ENCODE measurements around the gene PITPNC1.
"Not testable (repeated sequence)": the region's sequence is repeated elsewhere in the genome, so short reads cannot be mapped to it uniquely, and the experiment has no call there.

PITPNC1 gene

DNA sequence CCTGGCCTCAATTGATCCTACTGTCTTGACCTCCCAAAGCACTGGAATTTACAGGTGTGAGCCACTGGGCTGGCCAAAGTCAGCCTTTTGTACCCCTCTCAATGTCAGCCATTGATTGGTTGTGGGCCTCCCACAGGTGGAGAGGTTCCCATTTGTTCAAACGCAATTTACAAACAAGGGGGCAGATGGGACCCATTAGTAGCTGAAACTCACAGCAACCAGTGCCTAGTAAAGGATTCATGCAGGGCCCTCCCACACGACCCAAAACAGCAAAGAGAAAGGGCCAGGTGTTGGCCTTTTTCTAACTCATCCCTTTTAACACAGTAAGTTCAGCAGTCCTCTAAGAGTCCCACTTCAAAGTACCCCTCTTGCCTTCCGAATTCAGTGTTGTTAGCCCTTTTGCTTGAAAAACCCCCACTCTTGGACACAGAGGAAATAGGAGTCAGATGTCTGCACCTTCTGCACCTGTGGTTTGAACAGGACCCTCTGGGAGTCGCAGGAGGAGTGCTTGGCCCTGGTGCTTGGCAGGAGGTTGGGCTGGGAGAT lies 89.2 kb downstream of the PITPNC1 start:
- no peak overlapping the region for H3K27ac ChIP-seq
- intact Hi-C loops (cut with DNase I; ENCODE audit: low total_unique reads) = no loop called here
- peaks cover 0 to 3% (median 0%) of the 10 kb centered on the region in 3 donors for H3K9me3 ChIP-seq
- no peak for DNase-seq
- TF ChIP-seq CTCF (IDR thresholded peaks at IDR 0.05) = no peak
- H3K27me3 ChIP-seq = no peaks in the 10 kb centered on the region
- no peak overlapping the region for H3K4me3 ChIP-seq
- H3K4me1 ChIP-seq = no peaks in the 10 kb centered on the region
- no peaks in the 10 kb centered on the region for H3K36me3 ChIP-seq

GRCh38 chr17:67467500-67468455 lies 90.7 kb downstream of the PITPNC1 start:
- Histone ChIP-seq H3K27ac (no peak overlapping the region), H3K36me3 (no peaks in the 10 kb centered on the region), H3K4me3 (no peak overlapping the region), H3K4me1 (no peaks in the 10 kb centered on the region), H3K9me3 (peaks cover 0 to 4% (median 0%) of the 10 kb centered on the region in 3 donors), H3K27me3 (no peaks in the 10 kb centered on the region)
- no peak for TF ChIP-seq CTCF (IDR thresholded peaks at IDR 0.05)
- intact Hi-C loops (cut with DNase I; ENCODE audit: low total_unique reads) = no loop called here
- DNase-seq = no peak

GRCh38 chr17:67469208-67469980 lies 92.3 kb downstream of the PITPNC1 start:
- H3K36me3 ChIP-seq = no peaks in the 10 kb centered on the region
- H3K27me3 ChIP-seq = no peaks in the 10 kb centered on the region
- no peak overlapping the region for H3K27ac ChIP-seq
- intact Hi-C loops (cut with DNase I; ENCODE audit: low total_unique reads) = no loop called here
- no peak for DNase-seq
- no peak overlapping the region for H3K4me3 ChIP-seq
- peaks cover 0 to 4% (median 0%) of the 10 kb centered on the region in 3 donors for H3K9me3 ChIP-seq
- H3K4me1 ChIP-seq = peaks cover 0 to 2% (median 0%) of the 10 kb centered on the region in 4 donors
- TF ChIP-seq CTCF (IDR thresholded peaks at IDR 0.05) = no peak

DNA sequence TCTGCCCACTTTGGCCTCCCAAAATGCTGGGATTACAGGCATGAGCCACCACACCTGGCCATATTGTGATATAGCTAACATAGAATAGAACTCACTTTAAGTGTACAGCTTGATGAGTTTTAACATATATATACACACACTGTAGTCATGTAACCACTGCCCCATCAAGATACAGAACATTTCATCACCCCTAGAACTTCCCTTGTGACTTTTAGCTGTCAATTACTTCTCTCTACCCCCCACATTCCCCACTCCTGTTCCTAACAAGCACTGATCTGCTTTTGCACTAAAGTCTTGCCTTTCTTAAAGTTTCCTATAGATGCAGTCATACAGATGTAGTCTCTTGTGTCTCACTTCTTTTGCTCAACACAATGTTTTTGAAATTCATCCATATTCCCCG lies 93.1 kb downstream of the PITPNC1 start:
- Histone ChIP-seq H3K27ac (no peak overlapping the region), H3K4me1 (peaks cover 0 to 8% (median 2%) of the 10 kb centered on the region in 4 donors), H3K9me3 (peaks cover 0 to 4% (median 0%) of the 10 kb centered on the region in 3 donors), H3K36me3 (no peaks in the 10 kb centered on the region), H3K27me3 (no peaks in the 10 kb centered on the region), H3K4me3 (no peak overlapping the region)
- no peak for DNase-seq
- TF ChIP-seq CTCF (IDR thresholded peaks at IDR 0.05) = no peak
- intact Hi-C loops (cut with DNase I; ENCODE audit: low total_unique reads) = no loop called here

GRCh38 chr17:67471118-67471517 lies 94.0 kb downstream of the PITPNC1 start:
- no peak for TF ChIP-seq CTCF (IDR thresholded peaks at IDR 0.05)
- Histone ChIP-seq H3K4me3 (no peak overlapping the region), H3K4me1 (peaks cover 0 to 13% (median 3%) of the 10 kb centered on the region in 4 donors), H3K27ac (no peak overlapping the region), H3K27me3 (no peaks in the 10 kb centered on the region), H3K36me3 (no peaks in the 10 kb centered on the region), H3K9me3 (peaks cover 0 to 4% (median 0%) of the 10 kb centered on the region in 3 donors)
- DNase-seq = no peak
- intact Hi-C loops (cut with DNase I; ENCODE audit: low total_unique reads) = no loop called here

DNA sequence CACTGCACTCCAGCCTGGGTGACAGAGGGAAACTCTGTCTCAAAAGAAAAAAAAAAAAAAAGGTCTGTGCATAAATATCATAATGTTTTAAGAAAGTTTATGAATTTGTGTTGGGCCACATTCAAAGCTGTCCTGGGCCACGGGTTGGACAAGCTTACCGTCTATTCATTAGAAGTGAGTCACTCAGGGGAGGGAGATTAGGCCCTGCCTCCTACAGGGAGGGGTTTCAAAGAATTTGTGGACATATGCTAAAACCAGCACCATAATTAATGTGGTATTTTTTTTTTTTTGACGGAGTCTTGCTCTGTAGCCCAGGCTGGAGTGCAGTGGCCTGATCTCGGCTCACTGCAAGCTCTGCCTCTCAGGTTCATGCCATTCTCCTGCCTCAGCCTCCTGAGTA lies 95.5 kb downstream of the PITPNC1 start:
- DNase-seq = not testable (repeated sequence)
- intact Hi-C loops (cut with DNase I; ENCODE audit: low total_unique reads) = loop anchor here (2.0 kb wide), 1 partner anchor 96 kb away; the partner anchor contains the start of gene PITPNC1

More for the DNA sequence above, 95.5 kb downstream of the PITPNC1 start:
- not testable (repeated sequence) for H3K27me3 ChIP-seq, H3K27ac ChIP-seq, H3K36me3 ChIP-seq, H3K9me3 ChIP-seq, H3K4me3 ChIP-seq
- H3K4me1 ChIP-seq = peaks cover 0 to 13% (median 3%) of the 10 kb centered on the region in 4 donors
